Stimulated activated CD8-positive, alpha-beta memory T cell treated with anti-CD3 and anti-CD28 coated beads, Interleukin-7, amount 100 ng/mL, for 24 hours (primary cell): ENCODE measurements around the gene CYP1B1.

Source experiments
- DNase-seq: peaks from one replicate; pipeline ENCODE4 v3.0.0-alpha.2; 2020; ENCODE audit warnings: low read depth

CYP1B1 gene

GRCh38 chr2:38074764-38075506 lies 1.0 kb downstream of the CYP1B1 start:
- DNase-seq = no peak

GRCh38 chr2:38074058-38074763 lies 1.7 kb downstream of the CYP1B1 start:
- no peak for DNase-seq

DNA sequence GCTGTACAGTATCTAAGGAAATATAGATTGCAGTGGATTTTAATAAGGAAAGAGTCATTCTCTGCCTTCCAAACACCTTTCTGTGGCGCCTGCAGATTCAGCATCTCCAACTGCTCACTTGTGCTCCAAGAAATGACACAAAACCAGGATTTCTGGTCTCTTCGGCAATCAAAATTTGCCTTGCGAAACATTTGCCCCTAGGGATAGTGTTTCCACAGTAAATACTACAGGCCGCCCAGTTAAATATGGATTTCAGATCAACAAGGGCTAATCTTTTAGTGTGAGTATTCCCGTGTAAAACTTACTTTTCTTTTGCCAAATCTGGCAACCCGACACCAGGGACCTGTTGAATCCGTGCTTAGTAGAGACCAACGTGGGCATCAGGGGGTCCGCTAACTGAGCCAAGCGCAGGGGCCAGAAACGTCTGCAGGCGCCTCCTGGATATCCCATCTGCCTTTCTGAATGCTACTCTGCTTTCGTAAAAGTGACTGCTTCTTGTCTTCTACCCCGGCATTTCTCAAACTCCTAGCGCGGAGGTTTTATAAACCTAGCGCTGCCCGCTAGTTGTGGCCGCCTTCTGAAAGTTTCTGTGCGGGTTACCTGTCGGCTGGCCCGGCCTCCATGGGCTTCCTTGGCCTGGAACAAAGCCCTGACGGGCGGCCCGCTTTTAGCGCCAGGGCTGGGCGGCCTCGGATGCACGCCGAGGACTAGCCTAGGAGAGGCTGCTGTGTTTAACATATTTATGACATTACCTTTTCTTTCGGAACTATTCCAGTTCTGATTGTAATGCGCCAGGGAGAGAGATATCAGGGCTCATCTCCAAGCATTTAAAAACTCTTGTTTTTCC lies 2.5 kb downstream of the CYP1B1 start:
- DNase-seq = no peak

GRCh38 chr2:38070438-38070837 lies 5.5 kb downstream of the CYP1B1 start:
- DNase-seq = no peak

DNA sequence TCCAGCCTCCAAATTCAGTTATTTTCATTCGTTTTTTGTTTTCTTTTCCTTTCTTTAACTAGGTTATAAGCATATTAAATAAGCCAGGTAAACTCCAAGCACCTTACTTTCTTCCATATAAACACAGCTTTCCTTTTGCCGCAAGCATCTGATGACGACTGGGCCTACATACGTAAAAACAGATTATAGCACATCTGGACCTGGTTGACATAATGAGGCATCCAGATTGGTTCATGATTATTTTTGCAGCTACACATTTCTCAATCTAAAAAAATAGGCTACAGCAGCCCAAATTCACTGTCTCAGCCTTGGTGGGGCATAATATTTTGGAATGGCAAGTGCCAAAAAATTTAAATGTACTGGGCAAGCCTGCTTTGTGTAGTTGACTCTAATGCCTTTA lies 7.7 kb downstream of the CYP1B1 start:
- no peak for DNase-seq

DNA sequence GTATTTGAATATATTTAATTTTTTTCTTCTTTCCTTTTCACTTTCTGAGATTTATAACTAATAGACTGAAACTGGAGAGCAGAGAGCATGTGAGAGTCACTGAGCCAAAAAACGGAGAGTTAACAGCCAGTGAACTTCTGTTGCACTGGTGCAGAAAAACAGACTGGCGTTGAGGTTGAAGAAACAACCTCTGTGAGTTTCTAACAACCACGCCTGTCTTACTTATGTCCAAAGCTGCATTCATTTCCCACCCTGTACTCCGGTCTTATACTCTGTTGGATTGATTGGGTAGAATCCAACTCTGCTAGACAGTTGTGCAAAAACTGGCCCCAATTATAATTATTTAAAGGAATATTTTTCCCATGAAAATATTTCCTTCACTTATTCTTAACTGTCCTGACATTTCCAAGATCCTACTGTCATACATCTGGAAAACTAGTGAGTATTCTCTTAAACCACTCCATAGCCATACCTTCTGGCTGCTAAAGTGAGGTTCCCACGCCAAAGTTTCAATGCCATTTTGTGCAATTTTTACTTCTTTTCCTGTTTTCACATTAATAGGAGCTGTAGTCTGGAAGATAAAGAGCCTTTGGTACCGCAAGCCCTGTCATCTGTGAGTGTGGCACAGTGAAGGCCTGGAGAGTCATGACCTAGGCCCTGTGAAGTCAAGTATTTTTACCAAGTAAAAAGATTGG lies 9.4 kb downstream of the CYP1B1 start:
- no peak for DNase-seq

GRCh38 chr2:38065502-38066135 lies 10.3 kb downstream of the CYP1B1 start:
- no peak for DNase-seq

GRCh38 chr2:38064801-38065501 lies 11.0 kb downstream of the CYP1B1 start:
- DNase-seq = no peak

- no peak for DNase-seq
Observed at GRCh38 chr2:38060236-38061018, 15.5 kb downstream of the CYP1B1 start.

DNA sequence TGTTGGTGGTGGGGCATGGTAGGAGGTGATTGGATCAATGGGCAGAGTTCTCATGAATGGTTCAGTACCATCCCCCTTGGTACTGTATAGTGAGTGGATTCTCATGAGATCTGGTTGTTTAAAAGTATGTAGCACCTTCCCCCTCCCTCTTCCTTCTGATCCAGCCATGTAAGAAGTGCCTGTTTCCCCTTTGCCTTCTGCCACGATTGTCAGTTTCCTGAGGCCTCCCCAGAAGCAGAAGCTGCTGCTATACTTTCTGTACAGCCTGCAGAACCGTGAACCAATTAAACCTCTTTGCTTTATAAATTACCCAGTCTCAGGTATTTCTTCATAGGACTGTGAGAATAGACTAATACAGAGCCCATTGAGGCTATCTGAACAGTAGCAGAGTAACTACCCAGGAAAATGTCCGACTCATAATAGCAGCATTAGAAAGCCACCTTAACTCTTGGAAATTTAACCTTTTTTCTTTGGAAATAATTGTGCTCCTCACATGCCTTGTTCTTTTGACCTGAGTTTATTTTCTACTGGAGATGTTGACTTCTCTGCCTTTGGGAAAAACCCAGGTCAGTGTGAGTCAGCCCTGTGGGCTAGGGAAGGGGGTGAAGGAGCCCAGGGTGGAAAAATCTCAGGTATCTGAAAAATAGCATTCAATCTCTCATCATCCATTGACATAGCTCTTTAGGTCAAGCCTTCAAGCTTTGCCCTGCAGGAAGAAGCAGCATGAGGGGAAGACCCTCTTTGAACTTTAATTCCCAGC lies 18.1 kb downstream of the CYP1B1 start:
- no peak for DNase-seq

DNA sequence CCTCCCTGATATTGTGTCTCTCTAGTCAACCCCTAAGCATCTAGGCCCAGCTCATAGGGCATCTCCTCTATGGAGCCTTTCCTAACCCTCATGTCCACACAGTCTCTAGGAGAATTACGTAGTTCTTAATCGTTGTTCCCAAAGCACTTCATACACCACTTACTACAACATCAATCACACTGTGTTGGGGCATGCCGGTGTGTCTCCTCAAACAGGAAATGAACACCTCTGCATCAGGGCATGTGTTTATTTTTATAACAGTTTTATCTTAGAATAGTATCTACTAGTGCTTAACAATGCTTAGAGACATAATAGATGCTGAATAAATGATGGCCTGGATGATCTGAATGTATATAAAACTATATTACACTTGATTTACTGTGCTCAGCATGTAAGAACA lies 19.7 kb downstream of the CYP1B1 start:
- DNase-seq = no peak

DNA sequence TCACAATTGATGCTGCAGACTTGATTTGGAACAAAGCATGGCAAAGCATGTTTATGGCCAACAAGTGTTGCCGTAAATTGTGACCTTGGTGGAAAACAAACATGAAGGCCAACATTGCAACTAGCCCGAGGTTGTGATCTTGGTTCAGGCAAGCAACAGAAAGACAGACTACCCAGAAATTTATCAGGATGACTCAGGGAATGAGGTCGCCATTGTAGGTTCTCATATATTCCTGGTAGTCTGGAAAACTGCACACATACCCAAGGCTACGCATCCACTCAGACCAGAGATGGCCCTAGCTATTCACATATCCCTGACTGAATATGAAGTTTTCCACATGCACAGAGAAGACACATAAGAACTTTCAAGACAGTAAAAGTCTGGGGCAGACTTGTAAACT lies 30.1 kb downstream of the CYP1B1 start:
- no peak for DNase-seq

DNA sequence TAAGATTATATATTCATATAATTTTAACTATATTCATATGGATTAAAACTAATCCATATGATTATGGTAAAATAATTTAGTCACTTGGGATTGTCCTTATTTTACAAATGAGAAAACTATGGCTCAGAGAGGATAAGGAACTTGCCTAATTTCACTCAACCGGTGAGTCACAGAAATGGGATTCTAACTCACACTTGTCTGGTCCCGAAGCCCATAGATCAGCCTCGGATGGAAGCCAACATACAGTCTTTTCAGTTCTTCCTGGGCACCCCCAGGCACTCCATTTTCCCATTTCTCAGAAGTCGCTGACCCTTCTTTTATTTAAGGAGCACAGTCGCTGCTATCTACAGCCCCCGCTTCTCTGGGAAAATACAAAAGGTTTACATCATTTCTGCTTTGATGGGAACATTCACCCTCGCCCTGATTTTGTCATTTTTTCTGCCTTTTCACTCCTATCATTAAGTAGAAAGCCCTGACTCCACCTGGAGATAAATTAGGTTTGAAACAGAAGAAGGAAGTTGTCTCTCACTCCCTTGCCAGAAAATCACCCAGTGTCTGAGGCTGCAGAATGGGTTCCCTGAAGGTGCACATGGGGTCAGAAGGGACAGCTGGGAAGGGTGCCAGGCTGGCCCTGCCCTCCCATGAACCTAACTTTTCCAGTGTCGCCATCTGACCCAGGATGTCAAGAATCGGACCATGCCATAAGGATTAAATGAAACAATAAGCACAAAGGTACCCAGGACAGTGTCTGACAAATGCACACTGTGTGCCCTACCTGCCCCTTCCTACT lies 36.6 kb downstream of the CYP1B1 start:
- no peak for DNase-seq

GRCh38 chr2:38038682-38039081 lies 37.3 kb downstream of the CYP1B1 start:
- DNase-seq = no peak

GRCh38 chr2:38037757-38038621 lies 38.0 kb downstream of the CYP1B1 start:
- DNase-seq = no peak

GRCh38 chr2:38037325-38037724 lies 38.6 kb downstream of the CYP1B1 start:
- DNase-seq = no peak

DNA sequence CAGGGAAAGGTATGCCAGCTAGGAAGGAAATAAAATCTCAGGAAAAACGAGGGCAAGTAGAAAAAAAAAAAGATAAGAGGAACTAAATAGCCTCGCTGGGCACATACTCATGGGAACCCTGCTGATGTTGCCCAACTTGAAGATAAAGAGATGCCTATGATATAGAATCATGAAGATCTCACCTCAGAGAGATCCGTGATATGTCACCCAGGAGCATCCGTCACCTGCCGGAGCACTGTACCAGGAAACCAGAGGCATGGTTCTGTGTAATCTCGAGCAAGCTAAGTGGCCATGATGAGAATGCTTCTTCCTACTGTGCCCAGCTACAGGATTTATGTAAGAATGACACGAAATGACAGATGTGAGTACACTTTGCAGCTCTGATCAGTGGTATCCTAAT lies 40.0 kb downstream of the CYP1B1 start:
- no peak for DNase-seq

- DNase-seq = no peak
Observed at GRCh38 chr2:38033646-38034045, 42.3 kb downstream of the CYP1B1 start.
